Breast epithelium (tissue), 3 donors: ENCODE results near the gene RAP1GAP2.
A peak's percentile ranks its signal among the peaks of the same experiment; 100 is the strongest.

Experiments used
- CTCF ChIP-seq, 3 donors: fragments of 450-650 bp; IDR thresholded peaks; one replicate each; pipeline ENCODE4 v1.5.1; 2016 to 2017; ENCODE audit warnings: antibody characterized with exemption in 3 of 3, mild to moderate bottlenecking in 3 of 3, moderate library complexity in 3 of 3
- POLR2AphosphoS5 ChIP-seq, 3 donors: sonication (generic); formaldehyde crosslinking; IDR thresholded peaks; one replicate each; pipeline ENCODE4 v1.6.1; 2017; ENCODE audit warnings: antibody characterized with exemption in 3 of 3

- TF ChIP-seq POLR2AphosphoS5 (IDR thresholded peaks at IDR 0.05) (peak; percentile 76 to 79 (median 78)), CTCF (IDR thresholded peaks at IDR 0.05) (no peak)
Observed at GRCh38 chr17:3004150-3004801, 208.0 kb downstream of the RAP1GAP2 start.
